ENCODE data around the gene SHTN1.

SHTN1 gene

GRCh38 chr10:117005026-117005526 is at the start of gene SHTN1:
Gene SHTN1 (minus strand): TSS chr10:117005187. CDS start chr10:117005079, 108 bp downstream.
- no peak for DNase-seq (ENCODE audit: low spot score)

GRCh38 chr10:117053482-117053881 is 48.5 kb upstream of the SHTN1 start:
- no peak for DNase-seq (ENCODE audit: low spot score)

- no peak for DNase-seq (ENCODE audit: low spot score)
These were observed 43.0 kb upstream of the SHTN1 start for GRCh38 chr10:117047947-117048346.

- DNase-seq (ENCODE audit: low spot score), result no peak
These were observed 11.3 kb upstream of the SHTN1 start for GRCh38 chr10:117016266-117016665.

- DNase-seq (ENCODE audit: low spot score), result no peak
These were observed 9.8 kb upstream of the SHTN1 start for GRCh38 chr10:117014835-117015234.

- no peak for DNase-seq (ENCODE audit: low spot score)
These were observed 2.1 kb upstream of the SHTN1 start for GRCh38 chr10:117007080-117007479.

GRCh38 chr10:117005527-117006055 is 604 bp upstream of the SHTN1 start:
- no peak for DNase-seq (ENCODE audit: low spot score)

GRCh38 chr10:117004227-117005025 is 561 bp downstream of the SHTN1 start:
- DNase-seq (ENCODE audit: low spot score), result no peak

GRCh38 chr10:117003336-117003735 is 1.7 kb downstream of the SHTN1 start:
- DNase-seq (ENCODE audit: low spot score), result no peak

GRCh38 chr10:117002206-117002605 is 2.8 kb downstream of the SHTN1 start:
- DNase-seq (ENCODE audit: low spot score), result no peak

GRCh38 chr10:117001144-117001543 is 3.8 kb downstream of the SHTN1 start:
- no peak for DNase-seq (ENCODE audit: low spot score)

- no peak for DNase-seq (ENCODE audit: low spot score)
These were observed 4.4 kb downstream of the SHTN1 start for GRCh38 chr10:117000580-117000979.

GRCh38 chr10:116998172-116998571 is 6.8 kb downstream of the SHTN1 start:
- DNase-seq (ENCODE audit: low spot score), result no peak

GRCh38 chr10:116997015-116997414 is 8.0 kb downstream of the SHTN1 start:
- no peak for DNase-seq (ENCODE audit: low spot score)

GRCh38 chr10:116995648-116996047 is 9.3 kb downstream of the SHTN1 start:
- DNase-seq (ENCODE audit: low spot score), result no peak

GRCh38 chr10:116994113-116994890 is 10.7 kb downstream of the SHTN1 start:
- DNase-seq (ENCODE audit: low spot score), result no peak

- no peak for DNase-seq (ENCODE audit: low spot score)
These were observed 11.4 kb downstream of the SHTN1 start for GRCh38 chr10:116993610-116994009.

- DNase-seq (ENCODE audit: low spot score), result no peak
These were observed 12.8 kb downstream of the SHTN1 start for GRCh38 chr10:116992183-116992582.

GRCh38 chr10:116990276-116990800 is 14.6 kb downstream of the SHTN1 start:
- DNase-seq (ENCODE audit: low spot score), result no peak

- no peak for DNase-seq (ENCODE audit: low spot score)
These were observed 15.5 kb downstream of the SHTN1 start for GRCh38 chr10:116989439-116989838.

GRCh38 chr10:116988311-116988710 is 16.7 kb downstream of the SHTN1 start:
- no peak for DNase-seq (ENCODE audit: low spot score)

- no peak for DNase-seq (ENCODE audit: low spot score)
These were observed 19.4 kb downstream of the SHTN1 start for GRCh38 chr10:116985611-116986010.

Data from hematopoietic multipotent progenitor cell treated with erythropoietin and hydrocortisone succinate and interleukin-3 and kit ligand, for 17 days (in vitro differentiated cells).